ENCODE results near the gene CCDC9. TPM values are rescaled to one million over a fixed set of nuclear protein-coding genes. Genes with fewer than 3 reads are reported as not detected.
A peak's percentile ranks its signal among the peaks of the same experiment; 100 is the strongest.

CCDC9 gene
- polyA plus RNA-seq, 1 experiment: 5.0 TPM

DNA sequence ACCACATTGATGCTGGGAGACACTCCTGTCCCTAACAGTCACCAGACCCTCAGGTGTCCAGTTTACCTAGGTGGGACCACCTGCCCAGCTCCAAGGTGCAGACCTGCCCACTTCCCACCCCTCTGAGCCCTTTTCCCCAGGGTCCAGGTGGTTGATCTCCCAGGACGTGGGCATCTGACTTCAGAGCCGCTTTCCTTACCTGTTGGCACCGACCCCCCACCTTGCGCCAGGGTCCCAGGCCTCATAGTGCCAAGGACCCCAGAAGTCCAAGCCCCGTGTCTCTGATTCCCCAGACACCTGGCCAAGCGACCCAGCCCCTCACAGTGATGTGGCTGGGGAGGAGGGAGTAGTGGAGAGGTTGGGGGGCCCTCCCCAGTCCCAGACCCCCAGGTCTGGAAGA lies 15.8 kb upstream of the CCDC9 start:
- TF ChIP-seq, protein P1, sequence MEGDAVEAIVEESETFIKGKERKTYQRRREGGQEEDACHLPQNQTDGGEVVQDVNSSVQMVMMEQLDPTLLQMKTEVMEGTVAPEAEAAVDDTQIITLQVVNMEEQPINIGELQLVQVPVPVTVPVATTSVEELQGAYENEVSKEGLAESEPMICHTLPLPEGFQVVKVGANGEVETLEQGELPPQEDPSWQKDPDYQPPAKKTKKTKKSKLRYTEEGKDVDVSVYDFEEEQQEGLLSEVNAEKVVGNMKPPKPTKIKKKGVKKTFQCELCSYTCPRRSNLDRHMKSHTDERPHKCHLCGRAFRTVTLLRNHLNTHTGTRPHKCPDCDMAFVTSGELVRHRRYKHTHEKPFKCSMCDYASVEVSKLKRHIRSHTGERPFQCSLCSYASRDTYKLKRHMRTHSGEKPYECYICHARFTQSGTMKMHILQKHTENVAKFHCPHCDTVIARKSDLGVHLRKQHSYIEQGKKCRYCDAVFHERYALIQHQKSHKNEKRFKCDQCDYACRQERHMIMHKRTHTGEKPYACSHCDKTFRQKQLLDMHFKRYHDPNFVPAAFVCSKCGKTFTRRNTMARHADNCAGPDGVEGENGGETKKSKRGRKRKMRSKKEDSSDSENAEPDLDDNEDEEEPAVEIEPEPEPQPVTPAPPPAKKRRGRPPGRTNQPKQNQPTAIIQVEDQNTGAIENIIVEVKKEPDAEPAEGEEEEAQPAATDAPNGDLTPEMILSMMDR (IDR thresholded peaks at IDR 0.05; ENCODE audit: low read depth, low read length): no peak
- no peaks in the 10 kb centered on the region for H3K27me3 ChIP-seq (ENCODE audit: control insufficient read depth, insufficient read depth, low read length)
- no peak for DNase-seq (ENCODE audit: low read depth, low spot score)
- H3K4me3 ChIP-seq (ENCODE audit: low read depth, low read length): no peak overlapping the region; the same call in 1 of the 2 replicates
- no peak overlapping the region for H3K27ac ChIP-seq (ENCODE audit: low read depth, low read length)
- H3K9me3 ChIP-seq (ENCODE audit: control insufficient read depth, insufficient read depth, low read length): no peaks in the 10 kb centered on the region; the same call in 1 of the 2 replicates
- ChIA-PET CTCF (interaction anchor here (0.6 to 1.3 kb wide), 2 partner anchors 29 to 127 kb away, joined by 5 to 6 read pairs; partner anchors contain the start of gene ZC3H4), POLR2A (interaction anchor here (0.7 to 3.4 kb wide), 4 partner anchors 14 to 127 kb away, joined by 3 to 29 read pairs (median 4); partner anchors contain the start of gene ZC3H4)

DNA sequence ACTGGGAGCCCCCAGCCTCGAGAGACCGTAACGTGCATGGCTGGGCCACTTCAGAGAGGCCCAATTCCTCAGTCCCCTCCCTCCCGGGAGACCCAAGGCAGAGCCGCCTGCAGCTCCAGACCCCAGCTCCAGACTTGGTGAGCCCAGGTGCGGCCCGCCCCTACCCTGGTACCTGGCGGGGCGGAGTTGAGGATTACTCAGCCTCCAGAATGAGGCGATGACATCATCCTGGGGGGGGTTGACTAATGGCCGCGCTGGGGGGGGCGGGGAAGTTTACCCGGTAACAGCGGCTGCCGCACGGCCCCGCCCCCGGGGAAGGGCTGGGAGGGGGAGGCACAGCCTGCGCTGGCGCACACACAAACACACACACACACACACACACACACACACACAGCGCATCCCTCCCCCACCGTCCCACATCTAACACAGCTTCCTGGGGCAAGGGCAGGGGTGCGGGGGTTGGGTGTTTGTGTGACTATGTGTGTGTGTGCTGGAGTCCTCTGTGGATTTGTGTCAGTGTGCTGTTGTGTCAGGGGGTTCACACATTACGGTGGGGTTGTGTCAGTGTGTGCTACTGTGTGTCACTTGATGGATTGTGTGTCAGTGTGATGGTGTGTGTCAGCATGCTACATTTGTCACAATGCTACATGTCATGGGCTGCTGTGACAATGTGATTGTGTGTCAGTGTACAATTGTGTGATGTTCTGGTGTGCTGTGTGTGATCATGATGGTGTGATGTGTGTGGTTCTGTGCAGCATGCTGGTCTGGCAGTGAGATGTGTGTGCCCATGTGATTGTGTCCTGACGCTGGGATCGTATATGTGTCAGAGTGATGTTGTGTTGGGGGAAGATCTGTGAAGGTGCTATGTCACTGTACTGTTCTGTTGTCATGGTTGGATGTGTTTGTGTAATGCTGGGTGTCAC lies 15.1 kb upstream of the CCDC9 start:
- ChIA-PET CTCF (interaction anchor here (0.6 kb wide), 1 partner anchor 128 kb away, joined by 5 read pairs; the partner anchor contains the start of gene ZC3H4), POLR2A (interaction anchor here (0.7 to 3.4 kb wide), 3 partner anchors 15 to 128 kb away, joined by 3 to 29 read pairs (median 4); partner anchors contain the start of gene ZC3H4)
- no peak for DNase-seq (ENCODE audit: low read depth, low spot score)
- no peak overlapping the region for H3K27ac ChIP-seq (ENCODE audit: low read depth, low read length)
- peak overlapping the region; percentile 7 for H3K4me3 ChIP-seq (ENCODE audit: low read depth, low read length)
- no peaks in the 10 kb centered on the region for H3K27me3 ChIP-seq (ENCODE audit: control insufficient read depth, insufficient read depth, low read length)
- TF ChIP-seq, protein P1 (IDR thresholded peaks at IDR 0.05; ENCODE audit: low read depth, low read length): no peak
- H3K9me3 ChIP-seq (ENCODE audit: control insufficient read depth, insufficient read depth, low read length): no peaks in the 10 kb centered on the region; the same call in 1 of the 2 replicates

DNA sequence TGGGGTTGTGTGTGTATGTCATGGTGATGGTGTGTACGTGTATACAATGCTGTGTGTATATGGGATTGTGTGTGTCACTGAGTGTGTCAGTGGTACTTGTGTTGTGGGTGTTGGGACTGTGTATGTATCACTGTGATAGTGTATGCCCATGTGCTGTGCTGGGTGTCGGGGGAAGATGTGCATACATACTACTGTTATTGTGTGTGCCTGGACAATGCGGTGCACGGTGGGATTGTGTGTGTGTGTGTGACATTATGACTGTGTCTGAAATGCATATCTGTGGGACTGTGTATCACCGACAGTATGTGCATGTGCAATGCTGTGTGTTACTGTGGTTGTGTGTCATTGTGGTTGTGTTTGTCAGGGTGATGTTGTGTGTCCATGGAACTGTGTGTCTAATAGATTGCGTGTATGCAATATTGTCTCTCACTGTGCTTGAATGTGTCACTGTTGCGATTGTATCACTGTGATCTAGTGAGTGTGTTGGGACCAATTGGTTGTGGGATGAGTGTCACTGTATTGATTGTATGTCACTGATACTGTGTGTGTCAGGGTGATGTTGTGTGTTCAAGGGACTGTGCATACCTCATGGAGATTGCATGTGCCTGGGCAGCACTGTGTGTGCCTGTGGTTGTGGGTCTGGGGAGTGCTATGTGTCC lies 14.3 kb upstream of the CCDC9 start:
- H3K27me3 ChIP-seq (ENCODE audit: control insufficient read depth, insufficient read depth, low read length): no peaks in the 10 kb centered on the region
- DNase-seq (ENCODE audit: low read depth, low spot score): no peak
- H3K9me3 ChIP-seq (ENCODE audit: control insufficient read depth, insufficient read depth, low read length): no peaks in the 10 kb centered on the region; the same call in 1 of the 2 replicates
- CTCF ChIA-PET: no interaction called here
- POLR2A ChIA-PET: interaction anchor here (2.7 to 3.4 kb wide), 2 partner anchors 16 kb away, joined by 29 to 56 read pairs; no protein-coding TSS in a partner anchor
- H3K4me3 ChIP-seq (ENCODE audit: low read depth, low read length): no peak overlapping the region
- TF ChIP-seq, protein P1 (IDR thresholded peaks at IDR 0.05; ENCODE audit: low read depth, low read length): no peak
- no peak overlapping the region for H3K27ac ChIP-seq (ENCODE audit: low read depth, low read length)

DNA sequence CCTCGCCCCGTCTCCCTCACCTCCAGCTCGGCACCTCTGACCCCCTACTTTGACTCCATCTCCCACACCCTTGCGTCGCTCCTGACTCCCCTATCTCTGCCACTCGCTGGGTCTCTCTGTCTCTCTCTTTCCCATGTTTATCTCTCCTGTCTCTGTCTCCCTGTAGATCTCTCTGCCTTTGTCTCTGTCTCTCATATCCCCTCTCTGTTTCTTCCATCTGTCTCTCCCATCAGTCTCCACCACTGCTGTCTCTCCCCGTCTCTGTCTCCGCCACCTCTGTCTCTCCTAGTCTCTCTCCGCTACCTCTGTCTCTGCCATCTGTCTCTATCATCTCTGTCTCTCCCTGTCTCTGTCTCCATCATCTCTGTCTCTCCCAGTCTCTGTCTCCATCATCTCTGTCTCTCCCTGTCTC lies 13.0 kb upstream of the CCDC9 start:
- DNase-seq (ENCODE audit: low read depth, low spot score): no peak
- no peaks in the 10 kb centered on the region for H3K27me3 ChIP-seq (ENCODE audit: control insufficient read depth, insufficient read depth, low read length)

More for the DNA sequence above, 13.0 kb upstream of the CCDC9 start:
- Histone ChIP-seq H3K4me3 (ENCODE audit: low read depth, low read length) (peak overlapping the region; percentile 63), H3K9me3 (ENCODE audit: control insufficient read depth, insufficient read depth, low read length) (no peaks in the 10 kb centered on the region; the same call in 1 of the 2 replicates), H3K27ac (ENCODE audit: low read depth, low read length) (peak overlapping the region; percentile 95)
- TF ChIP-seq, protein P1 (IDR thresholded peaks at IDR 0.05; ENCODE audit: low read depth, low read length): no peak
- POLR2A ChIA-PET: interaction anchor here (0.6 to 2.7 kb wide), 8 partner anchors 13 to 537 kb away, joined by 3 to 56 read pairs (median 4); partner anchors contain the start of genes CCDC9 and ZC3H4
- CTCF ChIA-PET: interaction anchor here (1.0 to 6.3 kb wide), 3 partner anchors 11 to 94 kb away, joined by 6 to 351 read pairs (median 18); no protein-coding TSS in a partner anchor

All from AG04450 (cell line).